D721Med (cell line): ENCODE data around the gene CFDP1.

Source experiments
- DNase-seq: peaks from one replicate; pipeline ENCODE4 v3.0.0; 2011; ENCODE audit warnings: low spot score; ENCODE audit not compliant: insufficient read length
- FAIRE-seq: peaks from 2 replicates; lab custom pipeline; 2011; peaks lifted over from hg19 to GRCh38; lab: Jason Lieb, UNC
- TF ChIP-seq, protein P1 (sequence below): IDR thresholded peaks from 2 replicates; pipeline ENCODE4 v1.5.1; 2012; ENCODE audit warnings: mild to moderate bottlenecking, control low read depth; ENCODE audit not compliant: insufficient read depth; ENCODE audit errors: missing control alignments

CFDP1 gene

DNA sequence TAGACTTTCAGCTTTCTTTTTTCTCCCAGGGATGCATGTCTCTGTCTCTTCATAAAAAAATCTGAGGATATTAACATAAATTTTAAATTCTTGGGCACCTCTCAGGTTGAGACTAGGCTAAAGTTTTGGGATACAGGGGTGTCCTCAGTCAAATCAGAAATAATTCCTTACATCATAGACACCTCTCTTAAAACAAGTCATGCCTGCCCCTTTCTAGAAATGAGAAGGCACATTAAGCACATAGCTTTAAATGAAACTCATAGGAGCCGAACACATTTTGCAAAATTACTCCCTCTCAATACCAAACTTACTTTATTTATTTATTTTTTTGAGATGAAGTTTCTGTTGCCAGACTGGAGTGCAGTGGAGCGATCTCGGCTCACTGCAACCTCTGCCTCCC is 114.6 kb downstream of the CFDP1 start:
- no peak for FAIRE-seq
- DNase-seq, result no peak

DNA sequence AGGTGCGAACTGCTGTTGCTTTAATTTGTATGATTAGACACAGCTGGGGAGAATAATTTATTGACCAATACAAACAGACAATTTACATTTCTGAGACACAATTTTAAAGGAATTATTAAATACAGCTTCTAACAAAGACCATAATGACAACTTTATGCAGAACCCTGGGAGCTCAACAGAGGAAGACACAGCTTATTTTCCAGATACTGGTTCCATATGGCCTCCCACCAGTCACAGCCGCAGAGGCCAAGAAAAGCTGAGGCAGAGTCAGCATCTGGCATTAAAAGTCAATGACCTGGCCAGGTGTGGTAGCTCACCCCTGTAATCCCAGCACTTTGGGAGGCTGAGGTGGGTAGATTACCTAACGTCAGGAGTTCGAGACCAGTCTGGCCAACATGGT is 115.8 kb downstream of the CFDP1 start:
- no peak for FAIRE-seq
- no peak for DNase-seq
- TF ChIP-seq, protein P1, sequence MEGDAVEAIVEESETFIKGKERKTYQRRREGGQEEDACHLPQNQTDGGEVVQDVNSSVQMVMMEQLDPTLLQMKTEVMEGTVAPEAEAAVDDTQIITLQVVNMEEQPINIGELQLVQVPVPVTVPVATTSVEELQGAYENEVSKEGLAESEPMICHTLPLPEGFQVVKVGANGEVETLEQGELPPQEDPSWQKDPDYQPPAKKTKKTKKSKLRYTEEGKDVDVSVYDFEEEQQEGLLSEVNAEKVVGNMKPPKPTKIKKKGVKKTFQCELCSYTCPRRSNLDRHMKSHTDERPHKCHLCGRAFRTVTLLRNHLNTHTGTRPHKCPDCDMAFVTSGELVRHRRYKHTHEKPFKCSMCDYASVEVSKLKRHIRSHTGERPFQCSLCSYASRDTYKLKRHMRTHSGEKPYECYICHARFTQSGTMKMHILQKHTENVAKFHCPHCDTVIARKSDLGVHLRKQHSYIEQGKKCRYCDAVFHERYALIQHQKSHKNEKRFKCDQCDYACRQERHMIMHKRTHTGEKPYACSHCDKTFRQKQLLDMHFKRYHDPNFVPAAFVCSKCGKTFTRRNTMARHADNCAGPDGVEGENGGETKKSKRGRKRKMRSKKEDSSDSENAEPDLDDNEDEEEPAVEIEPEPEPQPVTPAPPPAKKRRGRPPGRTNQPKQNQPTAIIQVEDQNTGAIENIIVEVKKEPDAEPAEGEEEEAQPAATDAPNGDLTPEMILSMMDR, result no peak

More for the DNA sequence above, 114.6 kb downstream of the CFDP1 start:
- TF ChIP-seq, protein P1, result no peak

DNA sequence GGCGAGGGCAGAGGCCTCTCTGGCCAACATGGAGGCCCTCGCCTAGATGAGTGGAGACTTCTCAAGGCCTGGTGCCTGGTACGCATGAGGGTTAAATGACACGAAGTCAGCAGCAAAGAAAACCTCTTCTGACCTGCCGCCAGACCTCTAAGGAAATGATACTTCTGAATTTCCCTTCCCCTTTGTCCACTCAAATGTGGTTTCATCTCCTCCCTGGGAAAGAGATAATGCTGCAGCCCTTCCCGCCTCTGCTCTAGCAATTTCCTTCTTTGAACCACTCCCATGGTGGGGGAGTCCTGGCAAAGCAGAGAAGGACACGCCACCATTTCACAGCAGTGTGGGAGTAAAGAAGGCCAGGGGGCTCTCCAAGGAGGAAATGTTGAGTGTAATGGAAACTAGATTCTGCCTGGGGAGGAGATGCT is 116.2 kb downstream of the CFDP1 start:
- DNase-seq, result no peak
- TF ChIP-seq, protein P1, result no peak

DNA sequence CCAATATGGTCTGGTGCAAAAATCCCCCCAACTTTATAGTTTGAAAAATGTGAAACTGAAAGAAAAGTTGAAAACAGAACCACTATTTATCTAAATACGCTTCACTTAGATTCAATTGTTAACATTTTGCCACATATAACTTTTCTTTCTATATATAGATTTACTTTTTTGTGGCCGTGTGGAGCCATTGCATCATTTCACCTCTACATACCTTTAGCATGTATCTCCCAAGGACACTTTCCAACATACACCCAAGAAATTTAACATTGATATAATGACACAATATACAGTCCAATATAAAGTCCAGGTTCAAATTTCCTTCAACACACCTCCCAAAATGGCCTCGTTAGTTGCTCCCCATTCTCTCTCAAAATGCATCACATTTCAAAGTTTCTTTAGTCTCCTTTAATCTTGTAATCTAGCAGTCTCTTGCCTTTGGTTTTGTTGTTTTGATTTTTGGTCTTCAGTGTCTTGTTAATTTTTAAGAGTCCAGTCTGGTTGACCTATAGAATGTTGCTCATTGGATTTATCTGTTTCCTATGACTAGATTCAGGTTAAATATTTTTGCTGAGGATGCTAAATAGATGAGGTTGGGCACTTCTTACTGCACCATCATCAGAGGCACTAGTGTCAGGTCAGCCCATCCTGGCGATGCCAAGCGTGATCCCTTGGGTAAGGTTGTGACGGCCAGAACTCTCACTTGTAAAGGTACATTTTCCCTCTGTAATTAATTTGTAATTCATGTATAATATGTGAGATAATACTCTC is 117.6 kb downstream of the CFDP1 start:
- TF ChIP-seq, protein P1, result no peak
- FAIRE-seq (no peak), DNase-seq (no peak)

More for the DNA sequence above, 116.2 kb downstream of the CFDP1 start:
- FAIRE-seq, result no peak

DNA sequence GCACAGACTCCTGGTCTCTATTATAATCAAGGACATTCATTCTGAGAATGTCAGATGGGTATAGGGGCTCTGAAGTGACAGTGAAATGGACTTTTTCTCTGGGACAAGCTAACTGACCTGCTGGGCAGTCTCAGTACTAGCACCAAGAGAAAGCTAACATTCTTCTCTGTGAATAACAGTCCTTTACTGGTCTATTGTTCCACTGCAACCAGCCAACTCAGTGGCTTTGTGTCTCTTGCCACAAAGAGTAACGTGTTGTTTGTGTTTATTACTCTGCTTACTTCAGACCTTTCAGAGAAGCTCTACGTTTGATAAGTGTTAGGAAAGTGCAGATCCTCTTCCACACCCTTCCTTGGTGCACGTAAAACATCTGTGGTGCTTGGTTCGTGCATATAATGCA is 120.4 kb downstream of the CFDP1 start:
- FAIRE-seq (no peak), DNase-seq (no peak)
- TF ChIP-seq, protein P1, result no peak

DNA sequence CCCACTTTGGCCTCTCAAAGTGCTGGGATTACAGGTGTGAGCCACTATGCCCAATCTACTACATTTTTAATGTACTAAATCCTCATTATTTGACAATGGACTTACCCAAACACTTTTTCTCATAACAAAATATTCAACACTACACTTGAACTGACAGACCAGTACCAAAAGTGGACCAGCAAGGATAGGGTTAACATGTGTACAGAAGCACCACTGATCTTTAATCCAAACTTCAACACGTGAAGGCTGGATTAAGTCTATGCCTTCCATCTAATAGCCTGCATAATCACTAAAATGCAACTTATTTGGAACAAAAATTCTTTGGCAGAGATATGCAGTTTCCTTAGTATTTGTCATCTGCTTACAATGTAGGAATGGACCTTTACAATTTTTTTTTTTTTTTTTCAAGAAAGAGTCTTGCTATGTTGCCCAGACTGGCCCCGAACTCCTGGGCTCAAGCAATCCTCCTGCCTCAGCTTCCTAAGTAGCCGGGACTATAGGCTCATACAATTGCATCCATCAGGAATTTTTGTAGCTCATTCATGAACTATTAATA is 121.8 kb downstream of the CFDP1 start:
- TF ChIP-seq, protein P1, result no peak
- DNase-seq, result no peak
- no peak for FAIRE-seq

DNA sequence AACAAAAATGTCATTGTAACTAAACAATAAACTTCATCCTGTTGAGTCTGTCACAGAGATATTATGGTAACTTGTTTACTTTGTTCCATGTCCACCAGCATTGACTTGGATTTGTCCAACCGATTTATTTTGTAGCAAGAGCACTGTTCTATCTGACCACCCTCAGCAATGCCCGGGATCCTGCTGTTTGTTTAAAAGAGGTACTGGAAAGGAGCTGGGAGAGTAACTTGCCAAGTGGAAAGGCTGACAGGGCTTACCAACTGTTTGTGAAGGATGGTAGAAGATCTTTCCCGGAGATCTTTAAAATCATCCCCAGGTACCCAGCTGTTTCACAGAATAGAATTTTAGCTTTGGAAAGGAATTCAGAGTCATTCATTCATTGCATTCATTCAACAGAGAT is 122.8 kb downstream of the CFDP1 start:
- DNase-seq, result no peak
- FAIRE-seq, result no peak

More for the DNA sequence above, 122.8 kb downstream of the CFDP1 start:
- TF ChIP-seq, protein P1, result no peak
